Glutamatergic neuron (in vitro differentiated cells): ENCODE measurements around the gene ABTB2. TPM values are rescaled to one million over a fixed set of nuclear protein-coding genes. Genes with fewer than 3 reads are reported as not detected.
"Not testable (repeated sequence)": the region's sequence is repeated elsewhere in the genome, so short reads cannot be mapped to it uniquely, and the experiment has no call there.

Experiments used
- DNase-seq: peaks from one replicate; pipeline ENCODE4 v3.0.0; 2022
- H3K27ac Mint-ChIP-seq: one replicate; pipeline ENCODE4 v1.8.0; 2020; ENCODE audit warnings: mild to moderate bottlenecking, mixed read lengths, inconsistent platforms; ENCODE audit not compliant: unreplicated experiment
- H3K27me3 Mint-ChIP-seq: one replicate; pipeline ENCODE4 v1.8.0; 2020; ENCODE audit warnings: mild to moderate bottlenecking, moderate library complexity, mixed read lengths, inconsistent platforms; ENCODE audit not compliant: unreplicated experiment
- H3K36me3 Mint-ChIP-seq: one replicate; pipeline ENCODE4 v1.8.0; 2020; ENCODE audit warnings: mild to moderate bottlenecking, mixed read lengths, inconsistent platforms; ENCODE audit not compliant: unreplicated experiment
- H3K4me1 Mint-ChIP-seq: one replicate; pipeline ENCODE4 v1.8.0; 2020; ENCODE audit warnings: mild to moderate bottlenecking, low read depth, mixed read lengths, inconsistent platforms; ENCODE audit not compliant: unreplicated experiment
- H3K4me3 Mint-ChIP-seq: one replicate; pipeline ENCODE4 v1.8.0; 2020; ENCODE audit warnings: mild to moderate bottlenecking, mixed read lengths, inconsistent platforms; ENCODE audit not compliant: unreplicated experiment
- H3K9me3 Mint-ChIP-seq: one replicate; pipeline ENCODE4 v1.8.0; 2020; ENCODE audit warnings: mild to moderate bottlenecking, moderate library complexity, mixed read lengths, inconsistent platforms; ENCODE audit not compliant: unreplicated experiment
- total RNA-seq: library from RNA; stranded (reverse); fragmentation: NEBNext Ultra II Directional; extraction: Animal tissue kit (Norgen Biotek cat#: 25700); gene quantifications from one replicate; pipeline ENCODE4 v1.2.1, GENCODE V29; 2021; ENCODE audit not compliant: unreplicated experiment
- TF ChIP-seq, protein P1 (sequence below): fragments of 200-600 bp; sonication (generic); IDR thresholded peaks from one replicate; pipeline ENCODE4 v1.5.0; 2021; ENCODE audit not compliant: partially characterized antibody, unreplicated experiment

Gene ABTB2
- total RNA-seq, 1 donor from 2014 or later = 9.3 TPM

DNA sequence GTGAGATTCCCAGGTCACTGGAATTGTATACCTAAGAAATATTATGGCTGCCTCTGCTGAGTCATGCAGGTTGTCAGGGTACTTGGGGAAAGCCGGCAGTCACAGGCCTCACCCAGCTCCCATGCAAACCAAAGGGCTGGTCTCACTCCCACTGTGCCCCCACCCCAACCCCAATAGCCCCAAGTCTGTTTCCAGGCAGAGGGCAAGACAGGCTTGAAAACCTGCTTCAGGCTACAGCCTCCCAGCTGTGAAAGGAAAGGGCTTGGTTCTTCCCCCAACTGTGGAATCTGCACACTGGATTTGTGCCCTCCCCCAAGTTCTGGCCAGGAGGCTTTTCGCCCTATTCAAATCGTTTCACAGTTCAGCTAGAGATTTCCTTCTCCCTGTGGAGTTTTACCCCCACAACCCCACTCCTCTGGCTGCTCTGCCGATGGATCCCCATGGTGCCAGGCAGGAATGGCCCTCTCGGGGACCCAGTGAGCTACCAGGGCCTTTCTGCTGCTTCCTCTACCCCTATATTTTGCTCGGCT is 37.0 kb upstream of the ABTB2 start:
- Mint-ChIP-seq H3K27ac (no peak overlapping the region), H3K27me3 (no peaks in the 10 kb centered on the region)

DNA sequence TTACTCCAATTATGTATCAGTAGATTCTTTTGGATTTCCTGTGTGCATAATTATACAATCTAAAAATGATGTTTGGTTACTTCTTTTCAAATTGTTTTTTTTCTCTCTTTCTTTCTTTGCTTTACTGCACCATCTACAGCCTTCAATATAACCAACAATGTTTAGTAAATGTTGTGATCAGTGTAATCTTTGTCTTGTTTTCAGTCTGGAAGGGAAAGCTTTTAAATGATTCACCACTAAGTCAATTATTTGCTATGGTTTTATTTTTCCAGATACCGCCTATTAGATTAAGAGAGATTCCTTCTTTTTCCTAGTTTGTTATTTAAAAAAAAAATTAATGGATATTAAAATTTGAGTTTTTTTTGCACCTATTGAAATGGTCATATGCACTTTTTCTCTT is 29.8 kb upstream of the ABTB2 start:
- no peaks in the 10 kb centered on the region for H3K4me1 Mint-ChIP-seq

More for the DNA sequence above, 37.0 kb upstream of the ABTB2 start:
- H3K36me3 Mint-ChIP-seq = no peaks in the 10 kb centered on the region
- DNase-seq = no peak
- no peak overlapping the region for H3K4me3 Mint-ChIP-seq
- TF ChIP-seq, protein P1, sequence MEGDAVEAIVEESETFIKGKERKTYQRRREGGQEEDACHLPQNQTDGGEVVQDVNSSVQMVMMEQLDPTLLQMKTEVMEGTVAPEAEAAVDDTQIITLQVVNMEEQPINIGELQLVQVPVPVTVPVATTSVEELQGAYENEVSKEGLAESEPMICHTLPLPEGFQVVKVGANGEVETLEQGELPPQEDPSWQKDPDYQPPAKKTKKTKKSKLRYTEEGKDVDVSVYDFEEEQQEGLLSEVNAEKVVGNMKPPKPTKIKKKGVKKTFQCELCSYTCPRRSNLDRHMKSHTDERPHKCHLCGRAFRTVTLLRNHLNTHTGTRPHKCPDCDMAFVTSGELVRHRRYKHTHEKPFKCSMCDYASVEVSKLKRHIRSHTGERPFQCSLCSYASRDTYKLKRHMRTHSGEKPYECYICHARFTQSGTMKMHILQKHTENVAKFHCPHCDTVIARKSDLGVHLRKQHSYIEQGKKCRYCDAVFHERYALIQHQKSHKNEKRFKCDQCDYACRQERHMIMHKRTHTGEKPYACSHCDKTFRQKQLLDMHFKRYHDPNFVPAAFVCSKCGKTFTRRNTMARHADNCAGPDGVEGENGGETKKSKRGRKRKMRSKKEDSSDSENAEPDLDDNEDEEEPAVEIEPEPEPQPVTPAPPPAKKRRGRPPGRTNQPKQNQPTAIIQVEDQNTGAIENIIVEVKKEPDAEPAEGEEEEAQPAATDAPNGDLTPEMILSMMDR = no peak
- H3K4me1 Mint-ChIP-seq = no peaks in the 10 kb centered on the region
- H3K9me3 Mint-ChIP-seq = peaks cover 2% of the 10 kb centered on the region

DNA sequence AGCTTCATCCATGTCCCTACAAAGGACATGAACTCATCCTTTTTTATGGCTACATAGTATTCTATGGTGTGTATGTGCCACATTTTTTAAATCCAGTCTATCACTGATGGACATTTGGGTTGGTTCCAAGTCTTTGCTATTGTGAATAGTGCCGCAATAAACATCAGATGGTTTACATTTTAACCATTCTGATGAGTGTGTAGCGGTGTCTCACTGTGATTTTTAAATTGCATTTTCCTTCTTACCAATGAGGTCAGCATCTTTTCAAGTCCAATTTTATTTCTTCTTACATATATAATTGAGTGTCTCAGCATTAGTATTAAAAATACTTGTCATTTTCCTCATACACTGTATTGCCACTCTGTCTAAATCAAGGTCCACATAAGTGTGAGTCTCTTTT is 28.5 kb upstream of the ABTB2 start:
- not testable (repeated sequence) for H3K36me3 Mint-ChIP-seq, DNase-seq, H3K9me3 Mint-ChIP-seq, H3K4me3 Mint-ChIP-seq, H3K4me1 Mint-ChIP-seq, H3K27me3 Mint-ChIP-seq, H3K27ac Mint-ChIP-seq

More for the DNA sequence above, 29.8 kb upstream of the ABTB2 start:
- DNase-seq = no peak
- TF ChIP-seq, protein P1 = no peak
- H3K27me3 Mint-ChIP-seq = no peaks in the 10 kb centered on the region
- H3K36me3 Mint-ChIP-seq = no peaks in the 10 kb centered on the region
- no peaks in the 10 kb centered on the region for H3K9me3 Mint-ChIP-seq
- no peak overlapping the region for H3K4me3 Mint-ChIP-seq
- H3K27ac Mint-ChIP-seq = no peak overlapping the region

DNA sequence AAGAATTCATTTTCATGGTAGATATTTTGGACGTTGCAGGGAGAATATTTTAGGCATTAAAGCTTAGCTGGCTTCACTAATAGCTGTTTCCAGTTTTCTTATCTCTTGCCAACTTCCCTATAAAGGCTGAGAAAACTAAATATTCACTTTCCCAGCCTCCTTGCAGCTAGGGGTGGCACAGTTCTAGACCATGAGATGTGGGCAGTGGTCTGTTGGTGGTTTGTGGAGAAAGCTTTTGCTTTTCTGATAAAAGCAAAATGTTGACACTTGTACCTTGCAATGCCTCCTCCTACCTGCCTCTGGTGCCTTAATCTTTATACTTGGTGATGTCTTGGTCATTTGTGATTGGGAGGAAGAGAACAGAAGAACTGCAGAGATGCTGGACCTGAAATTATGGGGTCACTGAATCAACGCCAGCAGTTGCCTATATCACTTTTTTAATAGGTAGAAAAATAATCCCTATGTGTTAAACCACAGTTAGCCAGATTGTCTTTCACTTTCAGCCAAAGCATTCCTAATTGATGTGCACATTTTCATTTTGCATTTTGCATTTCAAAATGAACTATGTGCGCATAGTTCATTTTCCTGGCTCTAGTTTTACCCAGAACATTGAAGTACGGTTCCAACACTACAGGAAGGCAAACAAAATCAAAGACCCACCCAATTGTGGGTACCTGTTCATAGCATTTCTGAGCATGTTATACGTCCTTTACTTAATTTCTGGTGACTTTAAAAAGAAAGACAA is 24.9 kb upstream of the ABTB2 start:
- Mint-ChIP-seq H3K27ac (no peak overlapping the region), H3K36me3 (peaks cover 3% of the 10 kb centered on the region), H3K9me3 (peaks cover 2% of the 10 kb centered on the region), H3K27me3 (no peaks in the 10 kb centered on the region), H3K4me1 (no peaks in the 10 kb centered on the region), H3K4me3 (no peak overlapping the region)
- DNase-seq = no peak
- TF ChIP-seq, protein P1 = no peak

DNA sequence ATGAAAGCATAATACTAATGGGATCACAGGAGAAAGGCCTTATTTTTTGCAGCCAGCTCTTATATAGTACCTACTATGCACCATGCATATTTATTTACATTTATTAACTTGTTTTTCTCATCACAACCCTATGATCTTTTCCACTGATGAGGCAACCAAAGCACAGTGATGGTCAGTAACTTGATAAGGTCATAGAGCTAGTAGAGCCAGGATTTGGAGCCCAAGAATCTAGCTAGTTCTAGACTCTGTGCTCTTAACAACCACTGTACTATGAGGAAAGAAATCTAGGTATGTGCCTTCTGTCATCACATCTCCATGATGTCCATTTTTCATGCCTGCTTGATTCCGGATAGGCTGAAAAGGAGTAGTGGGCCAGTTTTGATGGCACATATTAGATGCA is 24.0 kb upstream of the ABTB2 start:
- DNase-seq = no peak
- TF ChIP-seq, protein P1 = no peak
- Mint-ChIP-seq H3K36me3 (peaks cover 11% of the 10 kb centered on the region), H3K9me3 (peaks cover 8% of the 10 kb centered on the region), H3K4me3 (no peak overlapping the region), H3K27me3 (no peaks in the 10 kb centered on the region), H3K27ac (no peak overlapping the region), H3K4me1 (no peaks in the 10 kb centered on the region)
